NCI-H446 (cell line): ENCODE data around the gene SLC39A3.
A peak's percentile ranks its signal among the peaks of the same experiment; 100 is the strongest.
"Not testable (repeated sequence)": the region's sequence is repeated elsewhere in the genome, so short reads cannot be mapped to it uniquely, and the experiment has no call there.

Experiments
- DNase-seq, 2 experiments: peaks; one replicate each; lab custom pipeline; 2025; lab: John Stamatoyannopoulos, UW

Gene SLC39A3

GRCh38 chr19:2722541-2723344, 17.1 kb downstream of the SLC39A3 start:
- no peak for DNase-seq

- DNase-seq = no peak
Measured at GRCh38 chr19:2721570-2722540, 18.0 kb downstream of the SLC39A3 start.

- DNase-seq = no peak
Measured at GRCh38 chr19:2720777-2721569, 18.8 kb downstream of the SLC39A3 start, which contains the start of gene DIRAS1. Gene DIRAS1 (minus strand): TSS chr19:2721372. CDS start chr19:2717806, 3,566 bp downstream.

GRCh38 chr19:2719920-2720776, 19.7 kb downstream of the SLC39A3 start:
- peak in 1 of 2 experiments; percentile 45 for DNase-seq

GRCh38 chr19:2719232-2719735, 20.5 kb downstream of the SLC39A3 start:
- no peak for DNase-seq

GRCh38 chr19:2717638-2718541, 21.9 kb downstream of the SLC39A3 start:
- DNase-seq = no peak

GRCh38 chr19:2716722-2717637, 22.8 kb downstream of the SLC39A3 start:
- DNase-seq = no peak

- no peak for DNase-seq
Measured at GRCh38 chr19:2716275-2716650, 23.6 kb downstream of the SLC39A3 start.

GRCh38 chr19:2715470-2716274, 24.1 kb downstream of the SLC39A3 start:
- no peak for DNase-seq

- no peak for DNase-seq
Measured at GRCh38 chr19:2714531-2715269, 25.1 kb downstream of the SLC39A3 start.

- not testable (repeated sequence) for DNase-seq
Measured at GRCh38 chr19:2714102-2714501, 25.7 kb downstream of the SLC39A3 start.

GRCh38 chr19:2713170-2713569, 26.6 kb downstream of the SLC39A3 start:
- DNase-seq = not testable (repeated sequence)

- no peak for DNase-seq
Measured at GRCh38 chr19:2711875-2712205, 28.0 kb downstream of the SLC39A3 start.

GRCh38 chr19:2711172-2711874, 28.5 kb downstream of the SLC39A3 start:
- DNase-seq = no peak

GRCh38 chr19:2706251-2706650, 33.6 kb downstream of the SLC39A3 start:
- no peak for DNase-seq

GRCh38 chr19:2703691-2704216, 36.1 kb downstream of the SLC39A3 start:
- no peak for DNase-seq
